ENCODE data around the gene BUD23.

BUD23 gene

GRCh38 chr7:73728551-73728950 is 45.2 kb downstream of the BUD23 start:
- DNase-seq (ENCODE audit: insufficient read length): no peak
- no peak for FAIRE-seq
- TF ChIP-seq POLR2A (IDR thresholded peaks at IDR 0.05; ENCODE audit: low read depth, low read length) (no peak), POLR2AphosphoS5 (IDR thresholded peaks at IDR 0.05; ENCODE audit: low read depth, low read length) (no peak), TAF1 (IDR thresholded peaks at IDR 0.05; ENCODE audit: borderline replicate concordance, low read depth, low read length) (no peak)

GRCh38 chr7:73730485-73730884 is 47.1 kb downstream of the BUD23 start:
- DNase-seq (ENCODE audit: insufficient read length) (no peak), FAIRE-seq (no peak)
- TF ChIP-seq TAF1 (IDR thresholded peaks at IDR 0.05; ENCODE audit: borderline replicate concordance, low read depth, low read length): no peak
- TF ChIP-seq POLR2A (IDR thresholded peaks at IDR 0.05; ENCODE audit: low read depth, low read length): no peak
- TF ChIP-seq POLR2AphosphoS5 (IDR thresholded peaks at IDR 0.05; ENCODE audit: low read depth, low read length): no peak

GRCh38 chr7:73732397-73732796 is 49.0 kb downstream of the BUD23 start:
- FAIRE-seq (no peak), DNase-seq (ENCODE audit: insufficient read length) (no peak)
- TF ChIP-seq POLR2AphosphoS5 (IDR thresholded peaks at IDR 0.05; ENCODE audit: low read depth, low read length): no peak
- TF ChIP-seq POLR2A (IDR thresholded peaks at IDR 0.05; ENCODE audit: low read depth, low read length): no peak
- TF ChIP-seq TAF1 (IDR thresholded peaks at IDR 0.05; ENCODE audit: borderline replicate concordance, low read depth, low read length): no peak

DNA sequence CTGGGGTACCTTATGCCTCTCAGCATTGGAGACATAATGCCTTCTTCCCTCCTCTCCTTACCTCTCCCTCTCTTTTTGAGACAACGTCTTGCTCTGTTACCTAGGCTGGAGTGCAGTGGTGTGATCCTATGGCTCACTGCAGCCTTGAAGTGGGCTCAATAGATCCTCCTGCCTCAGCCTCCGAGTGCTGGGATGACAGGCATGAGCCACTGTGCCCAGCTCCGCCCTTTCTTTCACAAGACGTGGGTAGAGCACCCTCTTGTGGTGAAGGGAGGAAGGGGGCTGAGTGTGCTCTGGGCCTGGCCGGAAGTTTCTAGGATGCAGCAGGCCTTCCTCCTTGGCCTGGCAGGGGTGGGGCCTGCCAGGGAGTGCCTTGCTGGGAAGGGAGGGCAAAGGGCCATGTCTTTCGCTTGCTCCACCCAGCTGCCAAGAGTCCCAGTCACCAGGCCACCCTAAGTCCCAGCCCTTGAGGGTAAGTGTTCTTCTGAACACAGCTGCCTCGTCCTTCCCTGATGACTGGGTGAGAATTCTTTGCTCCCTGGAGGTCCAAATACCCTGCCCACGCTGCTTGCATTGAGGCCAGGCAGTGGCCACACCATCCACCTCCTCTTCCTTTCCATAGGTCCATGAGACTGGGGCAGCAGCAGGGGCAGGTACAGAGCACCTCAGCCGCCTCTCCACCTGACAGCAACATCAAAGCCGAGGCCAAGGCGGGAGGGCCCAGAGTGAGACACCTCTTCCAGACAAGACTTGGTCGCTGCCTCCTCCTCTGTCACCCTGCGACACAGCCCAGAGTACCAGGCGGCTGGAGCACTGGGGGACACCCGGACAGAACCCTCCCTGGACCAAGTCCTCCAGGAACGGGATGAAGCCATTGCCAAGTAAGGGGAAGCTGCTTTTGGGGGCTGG is 51.5 kb downstream of the BUD23 start:
- DNase-seq (ENCODE audit: insufficient read length) (peak; percentile 63), FAIRE-seq (peak; percentile 93)
- peak; percentile 19; the same call in 1 of the 2 replicates for TF ChIP-seq POLR2AphosphoS5 (IDR thresholded peaks at IDR 0.05; ENCODE audit: low read depth, low read length)
- peak; percentile 47; the same call in 1 of the 2 replicates for TF ChIP-seq POLR2A (IDR thresholded peaks at IDR 0.05; ENCODE audit: low read depth, low read length)
- TF ChIP-seq TAF1 (IDR thresholded peaks at IDR 0.05; ENCODE audit: borderline replicate concordance, low read depth, low read length): no peak

DNA sequence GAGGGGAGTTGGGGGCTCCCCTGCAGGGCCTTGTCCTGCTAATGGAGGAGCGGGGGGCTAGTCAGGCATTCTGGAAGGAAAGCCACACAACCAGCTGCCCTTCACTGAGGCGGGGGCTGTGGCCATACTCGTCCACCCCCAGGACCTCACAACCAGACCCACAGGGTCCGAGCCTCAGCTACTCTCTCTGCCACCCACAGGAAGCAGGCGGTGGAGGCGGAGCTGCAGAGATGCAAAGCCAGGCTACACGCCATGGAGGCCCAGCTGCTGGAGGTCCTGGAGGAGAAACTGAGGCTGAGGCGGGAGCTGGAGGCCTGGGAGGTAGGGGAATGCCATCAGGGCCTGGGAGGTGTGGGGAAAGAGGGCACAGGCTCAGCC is 52.1 kb downstream of the BUD23 start:
- no peak for FAIRE-seq
- 0 out of 2 replicates have a peak, but pooled peaks have one; percentile 38 for TF ChIP-seq POLR2AphosphoS5 (IDR thresholded peaks at IDR 0.05; ENCODE audit: low read depth, low read length)
- no peak for TF ChIP-seq TAF1 (IDR thresholded peaks at IDR 0.05; ENCODE audit: borderline replicate concordance, low read depth, low read length)
- no peak for DNase-seq (ENCODE audit: insufficient read length)

DNA sequence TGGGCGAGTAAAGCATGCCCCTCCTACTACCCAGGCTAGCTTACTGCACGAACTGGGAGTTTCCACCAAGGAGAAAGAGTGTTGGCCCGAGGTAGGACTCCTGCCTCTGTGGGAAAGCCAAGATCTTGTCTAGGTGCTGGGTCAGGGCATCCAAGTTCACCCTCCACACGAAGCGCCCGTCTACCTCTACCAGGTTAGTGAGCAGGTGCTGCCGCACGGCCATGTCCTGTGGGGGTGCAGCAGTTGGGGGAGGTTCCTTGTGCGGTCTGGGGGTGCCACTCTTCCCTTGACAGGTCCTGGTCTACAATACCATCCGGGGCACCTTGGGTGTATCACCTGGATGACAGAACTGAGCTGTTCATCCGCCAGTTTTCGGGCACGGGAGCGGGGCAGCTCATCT is 53.5 kb downstream of the BUD23 start:
- FAIRE-seq: no peak
- TF ChIP-seq TAF1 (IDR thresholded peaks at IDR 0.05; ENCODE audit: borderline replicate concordance, low read depth, low read length): no peak
- peak; percentile 35; the same call in 1 of the 2 replicates for TF ChIP-seq POLR2A (IDR thresholded peaks at IDR 0.05; ENCODE audit: low read depth, low read length)
- no peak for TF ChIP-seq POLR2AphosphoS5 (IDR thresholded peaks at IDR 0.05; ENCODE audit: low read depth, low read length)

DNA sequence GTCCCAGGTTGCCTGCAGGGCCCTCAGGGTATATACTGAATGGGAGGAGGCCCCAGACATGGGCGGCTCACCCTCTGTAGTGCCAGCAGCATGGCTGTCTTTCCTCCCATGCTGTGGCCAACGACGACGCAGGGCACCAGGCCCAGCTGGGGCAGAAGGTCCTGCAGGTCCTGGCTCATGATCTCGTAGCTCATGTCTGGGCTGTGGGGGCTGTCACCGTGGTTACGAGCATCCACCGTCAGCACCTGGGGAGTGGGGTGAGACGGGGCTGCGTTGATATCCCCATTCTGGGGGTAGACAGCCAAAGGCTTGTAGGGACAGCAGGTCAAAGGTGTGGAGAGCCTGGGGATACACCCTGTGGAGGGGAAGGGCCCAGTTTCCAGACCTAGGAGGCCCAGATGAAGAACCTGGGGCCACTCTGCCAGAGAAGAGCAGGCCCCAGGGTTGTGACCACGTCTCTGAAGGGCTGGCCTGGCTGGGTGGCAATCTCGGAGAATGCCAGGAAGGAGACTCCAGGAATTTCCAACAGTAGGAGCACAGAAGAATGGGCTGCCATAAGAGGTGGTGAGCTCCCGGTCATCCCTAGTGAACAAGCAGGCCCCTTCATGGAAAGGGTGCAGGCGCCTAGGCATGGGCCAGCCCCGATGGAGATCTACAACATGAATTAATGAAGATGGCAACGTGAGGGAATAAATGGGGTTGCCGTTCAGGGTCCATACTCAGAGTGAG is 54.3 kb downstream of the BUD23 start:
- DNase-seq (ENCODE audit: insufficient read length): no peak
- no peak for FAIRE-seq
- no peak for TF ChIP-seq POLR2A (IDR thresholded peaks at IDR 0.05; ENCODE audit: low read depth, low read length)
- no peak for TF ChIP-seq TAF1 (IDR thresholded peaks at IDR 0.05; ENCODE audit: borderline replicate concordance, low read depth, low read length)
- no peak for TF ChIP-seq POLR2AphosphoS5 (IDR thresholded peaks at IDR 0.05; ENCODE audit: low read depth, low read length)

More for the DNA sequence above, 53.5 kb downstream of the BUD23 start:
- DNase-seq (ENCODE audit: insufficient read length): no peak

- DNase-seq (ENCODE audit: insufficient read length): peak; percentile 75
- TF ChIP-seq POLR2AphosphoS5 (IDR thresholded peaks at IDR 0.05; ENCODE audit: low read depth, low read length) (no peak), TAF1 (IDR thresholded peaks at IDR 0.05; ENCODE audit: borderline replicate concordance, low read depth, low read length) (no peak), POLR2A (IDR thresholded peaks at IDR 0.05; ENCODE audit: low read depth, low read length) (no peak)
- FAIRE-seq: peak; percentile 42
These were observed 54.8 kb downstream of the BUD23 start for GRCh38 chr7:73738220-73738611.

DNA sequence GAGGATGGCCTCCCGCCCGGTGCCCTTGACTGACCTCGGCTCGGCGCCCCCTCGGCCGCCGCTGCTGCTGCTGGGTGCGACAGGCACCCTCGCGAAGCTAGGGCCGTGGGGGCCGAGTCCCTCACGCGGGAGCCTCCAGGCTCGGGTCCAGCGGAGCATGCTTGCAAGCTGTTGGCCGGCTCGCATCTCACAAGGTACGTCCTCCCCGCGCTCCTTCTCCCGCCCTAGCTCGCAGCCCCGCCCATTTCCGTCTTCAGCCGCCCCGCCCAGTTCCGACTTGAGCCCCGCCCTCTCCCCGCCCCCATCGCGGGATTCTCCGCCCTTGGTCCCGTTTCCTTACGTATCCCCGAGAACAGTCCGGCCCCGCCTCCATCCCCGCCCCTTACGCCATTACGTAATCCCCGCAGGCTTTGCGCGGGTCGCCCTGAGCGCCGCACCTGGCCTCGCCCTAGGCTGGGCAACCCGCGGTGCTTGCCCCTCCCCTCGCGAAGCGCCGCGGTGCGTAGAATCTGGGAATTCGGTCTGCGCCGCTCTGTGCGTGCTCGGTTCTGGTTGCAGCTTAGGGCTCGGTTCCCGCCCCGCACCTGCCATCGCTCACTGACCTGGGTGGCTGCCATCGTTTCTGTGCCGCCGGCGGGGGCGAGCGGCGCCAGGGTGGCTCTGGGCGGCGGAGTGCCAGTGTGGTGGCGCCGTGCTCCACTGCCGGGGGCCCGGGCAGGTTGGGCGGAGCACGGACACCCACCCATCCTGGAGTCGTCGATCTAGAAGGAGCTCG is 55.4 kb downstream of the BUD23 start, which contains the start of gene ABHD11:
TSS of gene ABHD11 (minus strand) at position 191 of the 775 bp plus-strand sequence. CDS start at position 159, 32 bp downstream.
- FAIRE-seq: peak; percentile 98
- TF ChIP-seq POLR2AphosphoS5 (IDR thresholded peaks at IDR 0.05; ENCODE audit: low read depth, low read length): peak; percentile 82
- peak; percentile 89 for TF ChIP-seq POLR2A (IDR thresholded peaks at IDR 0.05; ENCODE audit: low read depth, low read length)
- TF ChIP-seq TAF1 (IDR thresholded peaks at IDR 0.05; ENCODE audit: borderline replicate concordance, low read depth, low read length): peak; percentile 48; the same call in 1 of the 2 replicates
- DNase-seq (ENCODE audit: insufficient read length): peak; percentile 96

- TF ChIP-seq POLR2AphosphoS5 (IDR thresholded peaks at IDR 0.05; ENCODE audit: low read depth, low read length) (no peak), TAF1 (IDR thresholded peaks at IDR 0.05; ENCODE audit: borderline replicate concordance, low read depth, low read length) (no peak), POLR2A (IDR thresholded peaks at IDR 0.05; ENCODE audit: low read depth, low read length) (no peak)
- FAIRE-seq: no peak
- no peak for DNase-seq (ENCODE audit: insufficient read length)
These were observed 56.0 kb downstream of the BUD23 start for GRCh38 chr7:73739387-73739767.

- no peak for DNase-seq (ENCODE audit: insufficient read length)
These were observed 56.8 kb downstream of the BUD23 start for GRCh38 chr7:73740212-73740611.

More at GRCh38 chr7:73740212-73740611, 56.8 kb downstream of the BUD23 start:
- TF ChIP-seq POLR2AphosphoS5 (IDR thresholded peaks at IDR 0.05; ENCODE audit: low read depth, low read length): no peak
- FAIRE-seq: no peak

Data from GM12892 (cell line).